Measurements from ENCODE around the gene VTCN1.
"Not testable (repeated sequence)": the region's sequence is repeated elsewhere in the genome, so short reads cannot be mapped to it uniquely, and the experiment has no call there.

The VTCN1 gene

DNA sequence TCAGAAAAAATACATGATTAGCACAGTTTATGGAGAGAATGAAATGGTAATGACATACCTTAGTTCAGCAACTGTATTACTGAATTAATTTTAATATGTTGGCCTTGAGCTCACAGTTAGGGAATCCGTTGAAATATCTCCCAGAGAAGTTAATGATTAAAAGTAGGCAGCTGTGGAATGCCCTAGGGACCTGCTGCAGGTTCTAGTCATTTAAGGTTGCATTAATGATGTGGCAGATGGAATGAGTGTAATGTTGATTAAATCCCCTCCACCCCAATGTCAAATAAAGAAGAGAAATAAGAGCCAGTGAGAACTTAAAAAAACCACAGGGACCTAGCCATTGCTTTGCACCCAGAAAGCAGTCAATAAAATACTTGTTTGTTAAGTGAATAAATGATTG is 48.8 kb downstream of the VTCN1 start:
- Mint-ChIP-seq H3K4me1 (no peaks in the 10 kb centered on the region), H3K4me3 (no peak overlapping the region), H3K36me3 (no peaks in the 10 kb centered on the region), H3K9me3 (no peaks in the 10 kb centered on the region), H3K27ac (no peak overlapping the region)
- ATAC-seq: no peak
- DNase-seq (ENCODE audit: low spot score in 2 of 2): no peak

GRCh38 chr1:117151305-117151704 is 59.4 kb downstream of the VTCN1 start:
- H3K27ac Mint-ChIP-seq; H3K9me3 Mint-ChIP-seq; H3K4me1 Mint-ChIP-seq; ATAC-seq; DNase-seq (ENCODE audit: low spot score in 2 of 2); H3K4me3 Mint-ChIP-seq; H3K36me3 Mint-ChIP-seq: not testable (repeated sequence)

DNA sequence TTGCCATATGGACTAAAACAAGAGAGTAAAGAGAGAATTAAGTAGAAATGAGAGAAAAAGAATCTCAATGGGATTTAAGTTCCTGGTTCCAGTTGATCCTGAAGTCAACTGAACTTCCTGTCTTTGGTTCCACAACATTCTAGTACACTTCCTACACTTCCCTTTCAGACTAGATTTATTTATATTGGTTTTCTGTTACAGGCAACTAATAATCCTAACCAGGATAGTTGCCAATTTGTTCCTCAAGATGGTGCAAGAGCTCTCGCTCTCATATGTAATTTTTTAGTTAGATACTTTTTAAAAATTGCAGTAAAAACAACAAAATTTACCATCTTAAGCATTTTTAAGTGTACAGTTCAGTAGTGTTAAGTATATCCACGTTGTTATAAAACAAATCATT is 60.4 kb downstream of the VTCN1 start:
- no peaks in the 10 kb centered on the region for H3K9me3 Mint-ChIP-seq
- H3K4me1 Mint-ChIP-seq: no peaks in the 10 kb centered on the region
- no peak overlapping the region for H3K27ac Mint-ChIP-seq
- no peak for DNase-seq (ENCODE audit: low spot score in 2 of 2)
- no peak overlapping the region for H3K4me3 Mint-ChIP-seq
- H3K36me3 Mint-ChIP-seq: no peaks in the 10 kb centered on the region
- ATAC-seq: no peak

DNA sequence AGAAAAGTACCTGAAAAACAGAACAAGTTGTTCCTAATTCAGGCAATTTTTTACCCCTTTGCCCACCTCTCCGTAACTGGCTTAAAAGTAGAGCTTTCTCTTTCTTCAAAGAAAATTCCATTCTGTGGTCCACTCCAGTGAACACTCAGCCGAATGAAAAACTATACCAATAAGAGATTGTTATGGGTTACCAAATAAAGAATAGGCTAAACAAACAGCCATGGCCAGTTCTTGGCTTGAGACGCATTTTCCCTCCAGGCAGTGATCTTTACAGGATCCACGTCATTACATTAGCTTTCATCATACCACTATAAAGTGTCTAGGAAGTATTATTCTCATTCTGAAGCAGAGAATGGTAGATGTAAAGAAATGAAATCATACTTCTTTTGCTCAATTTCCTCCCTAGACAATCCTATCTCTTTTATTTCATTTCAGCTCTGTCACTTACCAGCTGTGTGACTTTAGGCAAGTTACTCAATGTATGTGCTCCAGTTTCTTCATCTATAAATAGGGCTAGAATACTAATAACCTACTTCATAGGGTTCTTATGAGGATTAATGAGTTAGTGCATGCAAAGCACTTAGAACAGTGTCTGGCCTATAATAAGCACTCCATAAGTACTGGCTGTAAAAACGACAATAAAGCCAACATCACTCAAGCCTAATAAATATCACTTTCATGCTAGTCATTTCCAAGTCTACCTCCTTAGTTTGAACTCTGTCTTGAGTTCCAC is 62.7 kb downstream of the VTCN1 start:
- H3K27ac Mint-ChIP-seq: no peak overlapping the region
- DNase-seq (ENCODE audit: low spot score in 2 of 2): no peak
- H3K4me1 Mint-ChIP-seq: no peaks in the 10 kb centered on the region
- no peaks in the 10 kb centered on the region for H3K9me3 Mint-ChIP-seq
- no peak for ATAC-seq
- H3K4me3 Mint-ChIP-seq: no peak overlapping the region
- no peaks in the 10 kb centered on the region for H3K36me3 Mint-ChIP-seq

DNA sequence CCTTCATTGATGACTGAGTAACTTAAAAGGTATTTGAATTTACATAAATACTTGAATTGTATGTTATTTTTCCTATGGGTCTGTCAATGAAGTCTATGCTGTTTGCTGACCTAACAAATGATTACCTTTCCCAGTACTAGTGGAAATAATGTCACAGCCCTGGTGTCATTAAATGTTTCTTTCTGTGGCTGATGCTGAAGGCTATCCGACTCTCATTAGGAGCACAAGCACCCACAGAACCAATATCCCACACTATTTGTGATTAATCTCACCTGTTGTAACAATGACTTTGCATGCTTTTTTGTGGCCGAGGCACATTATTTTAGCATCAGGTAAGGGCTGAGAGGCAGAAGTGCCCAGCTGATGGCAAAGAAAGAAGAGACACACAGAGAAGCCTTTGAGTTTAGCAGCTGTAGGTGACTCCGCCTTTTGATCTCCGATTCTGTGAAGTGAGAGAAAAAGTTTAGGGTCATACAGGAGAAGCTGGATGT is 63.3 kb downstream of the VTCN1 start:
- Mint-ChIP-seq H3K36me3 (no peaks in the 10 kb centered on the region), H3K4me3 (no peak overlapping the region)

DNA sequence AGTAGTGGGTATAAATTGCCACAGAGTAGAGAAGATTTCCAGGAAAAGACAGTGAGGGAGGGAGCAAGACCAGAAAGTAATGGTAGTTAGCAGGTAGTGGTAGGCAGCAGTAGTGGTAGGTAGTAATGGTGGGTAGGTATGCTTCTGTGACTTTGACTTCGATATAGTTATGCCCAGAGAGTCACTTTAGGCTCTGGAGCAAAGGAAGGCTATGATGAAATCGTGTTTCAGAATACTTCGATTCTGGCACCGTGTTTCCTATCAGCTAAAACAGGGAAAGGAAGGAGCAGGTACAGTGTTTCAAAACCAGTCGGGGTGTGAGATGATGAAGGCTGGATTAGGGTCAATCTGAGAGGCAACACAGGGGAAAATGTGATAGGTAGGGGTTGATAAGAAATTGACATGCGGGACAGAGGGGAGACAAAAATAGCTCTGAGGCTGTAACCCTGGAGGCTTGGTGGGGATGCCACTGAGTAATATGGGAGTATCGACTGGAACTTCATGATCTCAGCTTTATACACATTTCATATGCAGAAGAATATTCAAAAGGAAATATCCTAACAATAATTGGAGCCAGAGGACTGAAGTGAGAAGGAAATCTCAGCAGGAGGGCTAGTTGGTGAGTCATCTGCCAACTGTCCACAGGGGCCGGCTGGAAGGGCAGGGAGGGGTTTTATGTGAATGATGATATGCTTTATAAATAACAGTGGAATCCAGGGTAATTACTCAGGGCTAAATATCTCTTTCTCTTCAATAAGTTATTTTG is 64.0 kb downstream of the VTCN1 start:
- Mint-ChIP-seq H3K36me3 (no peaks in the 10 kb centered on the region), H3K4me3 (no peak overlapping the region), H3K9me3 (no peaks in the 10 kb centered on the region), H3K27ac (no peak overlapping the region), H3K4me1 (no peaks in the 10 kb centered on the region)
- ATAC-seq: no peak
- no peak for DNase-seq (ENCODE audit: low spot score in 2 of 2)

More for the DNA sequence above, 63.3 kb downstream of the VTCN1 start:
- no peak for ATAC-seq
- no peaks in the 10 kb centered on the region for H3K9me3 Mint-ChIP-seq
- no peaks in the 10 kb centered on the region for H3K4me1 Mint-ChIP-seq
- no peak for DNase-seq (ENCODE audit: low spot score in 2 of 2)
- no peak overlapping the region for H3K27ac Mint-ChIP-seq

DNA sequence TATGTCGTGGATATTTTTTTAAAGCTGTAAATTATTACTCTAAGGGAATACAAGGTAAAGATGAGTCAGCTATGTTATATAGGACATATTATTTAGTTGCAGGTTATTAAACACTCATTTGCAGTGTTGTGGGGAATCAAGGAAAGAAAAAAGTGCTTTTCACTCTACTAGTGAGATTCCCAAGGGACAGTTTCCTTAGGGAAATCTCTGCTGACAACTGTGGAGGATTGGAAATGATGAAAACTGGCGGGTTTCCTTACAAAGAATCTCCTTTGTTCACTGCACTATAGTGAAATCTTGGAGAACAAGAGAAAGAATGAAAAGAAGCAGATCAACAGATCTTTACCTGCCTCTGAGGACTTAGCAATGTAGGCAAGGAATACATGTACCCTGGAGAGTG is 64.7 kb downstream of the VTCN1 start:
- no peak for ATAC-seq
- Mint-ChIP-seq H3K4me1 (no peaks in the 10 kb centered on the region), H3K36me3 (no peaks in the 10 kb centered on the region), H3K4me3 (no peak overlapping the region), H3K9me3 (no peaks in the 10 kb centered on the region), H3K27ac (no peak overlapping the region)
- no peak for DNase-seq (ENCODE audit: low spot score in 2 of 2)

- ATAC-seq (no peak), DNase-seq (ENCODE audit: low spot score in 2 of 2) (no peak)
- no peak overlapping the region for H3K27ac Mint-ChIP-seq
- H3K36me3 Mint-ChIP-seq: no peaks in the 10 kb centered on the region
- no peaks in the 10 kb centered on the region for H3K9me3 Mint-ChIP-seq
- no peak overlapping the region for H3K4me3 Mint-ChIP-seq
- H3K4me1 Mint-ChIP-seq: no peaks in the 10 kb centered on the region
These were observed 66.9 kb downstream of the VTCN1 start for GRCh38 chr1:117143871-117144270.

- no peaks in the 10 kb centered on the region for H3K4me1 Mint-ChIP-seq
- H3K4me3 Mint-ChIP-seq: no peak overlapping the region
- H3K9me3 Mint-ChIP-seq: no peaks in the 10 kb centered on the region
- no peak overlapping the region for H3K27ac Mint-ChIP-seq
- no peak for ATAC-seq
- no peaks in the 10 kb centered on the region for H3K36me3 Mint-ChIP-seq
- DNase-seq (ENCODE audit: low spot score in 2 of 2): no peak
These were observed 67.6 kb downstream of the VTCN1 start for GRCh38 chr1:117143172-117143571.

DNA sequence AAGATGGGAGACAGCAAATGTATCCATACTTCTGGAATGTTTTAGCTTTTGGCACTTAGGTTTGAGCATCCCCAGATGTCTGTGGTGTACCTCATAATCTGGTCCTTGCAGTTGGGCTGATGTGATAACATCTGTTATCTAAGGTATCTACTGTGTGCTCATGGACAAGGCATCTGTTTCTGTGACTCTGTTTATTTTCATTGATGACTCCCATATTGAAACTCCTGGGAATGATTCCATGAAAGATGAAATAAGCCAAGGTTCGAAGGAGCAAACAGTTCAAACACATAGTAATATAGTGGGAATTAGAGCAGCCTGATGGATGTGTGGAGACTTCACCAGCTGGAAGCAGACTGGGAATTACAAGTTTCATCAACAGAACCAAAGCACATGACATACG is 68.5 kb downstream of the VTCN1 start:
- H3K9me3 Mint-ChIP-seq: no peaks in the 10 kb centered on the region
- H3K4me1 Mint-ChIP-seq: no peaks in the 10 kb centered on the region
- no peak overlapping the region for H3K27ac Mint-ChIP-seq
- DNase-seq (ENCODE audit: low spot score in 2 of 2): no peak
- no peak overlapping the region for H3K4me3 Mint-ChIP-seq
- no peak for ATAC-seq
- no peaks in the 10 kb centered on the region for H3K36me3 Mint-ChIP-seq

DNA sequence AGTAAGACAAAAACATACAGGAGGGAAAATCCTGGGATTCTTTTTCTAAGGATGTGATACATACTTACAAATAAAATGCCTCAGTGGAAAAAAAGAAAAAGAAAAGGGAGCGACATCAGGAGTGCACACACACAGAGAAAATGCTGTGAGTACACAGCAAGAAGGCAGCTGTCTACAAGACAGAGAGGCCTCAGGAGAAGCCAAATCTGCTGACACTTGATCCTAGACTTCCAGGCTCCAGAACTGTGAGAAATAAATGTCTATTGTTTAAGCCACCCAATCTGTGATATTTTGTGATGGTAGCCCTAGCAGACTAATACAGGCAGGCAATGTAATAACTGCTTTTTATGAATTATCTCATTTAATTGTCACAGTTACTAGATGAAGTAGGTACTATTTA is 72.2 kb downstream of the VTCN1 start:
- Mint-ChIP-seq H3K4me3 (no peak overlapping the region), H3K4me1 (no peaks in the 10 kb centered on the region), H3K9me3 (no peaks in the 10 kb centered on the region), H3K36me3 (no peaks in the 10 kb centered on the region), H3K27ac (no peak overlapping the region)
- DNase-seq (ENCODE audit: low spot score in 2 of 2) (no peak), ATAC-seq (no peak)

GRCh38 chr1:117138106-117138505 is 72.6 kb downstream of the VTCN1 start:
- H3K36me3 Mint-ChIP-seq: no peaks in the 10 kb centered on the region

GRCh38 chr1:117137281-117137855 is 73.4 kb downstream of the VTCN1 start:
- no peaks in the 10 kb centered on the region for H3K9me3 Mint-ChIP-seq
- no peak overlapping the region for H3K4me3 Mint-ChIP-seq
- H3K36me3 Mint-ChIP-seq: no peaks in the 10 kb centered on the region
- no peaks in the 10 kb centered on the region for H3K4me1 Mint-ChIP-seq
- no peak for ATAC-seq
- H3K27ac Mint-ChIP-seq: no peak overlapping the region
- no peak for DNase-seq (ENCODE audit: low spot score in 2 of 2)

More at GRCh38 chr1:117138106-117138505, 72.6 kb downstream of the VTCN1 start:
- Mint-ChIP-seq H3K4me3 (no peak overlapping the region), H3K4me1 (no peaks in the 10 kb centered on the region), H3K9me3 (no peaks in the 10 kb centered on the region), H3K27ac (no peak overlapping the region)
- DNase-seq (ENCODE audit: low spot score in 2 of 2) (no peak), ATAC-seq (no peak)

DNA sequence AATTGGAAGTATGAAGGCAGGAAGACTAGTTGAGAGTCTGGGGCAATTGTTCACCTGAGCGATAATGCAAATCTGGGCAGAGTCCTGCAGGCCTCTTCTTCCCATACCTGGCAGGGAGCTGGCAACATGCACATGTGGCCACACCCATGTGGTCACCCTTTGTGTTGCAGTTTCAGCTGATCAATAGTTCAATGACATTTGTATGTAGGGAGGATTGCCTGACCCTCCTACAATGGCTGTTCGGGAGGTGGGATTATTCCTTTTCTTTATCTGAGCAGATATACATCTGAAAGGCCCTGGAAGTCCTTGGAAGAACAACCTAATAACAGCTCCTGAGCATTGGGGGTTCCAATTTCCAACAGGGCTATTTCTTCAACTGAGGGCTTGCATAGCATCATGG is 74.0 kb downstream of the VTCN1 start:
- ATAC-seq: no peak
- no peak for DNase-seq (ENCODE audit: low spot score in 2 of 2)
- Mint-ChIP-seq H3K27ac (no peak overlapping the region), H3K9me3 (no peaks in the 10 kb centered on the region), H3K36me3 (no peaks in the 10 kb centered on the region), H3K4me3 (no peak overlapping the region), H3K4me1 (no peaks in the 10 kb centered on the region)

DNA sequence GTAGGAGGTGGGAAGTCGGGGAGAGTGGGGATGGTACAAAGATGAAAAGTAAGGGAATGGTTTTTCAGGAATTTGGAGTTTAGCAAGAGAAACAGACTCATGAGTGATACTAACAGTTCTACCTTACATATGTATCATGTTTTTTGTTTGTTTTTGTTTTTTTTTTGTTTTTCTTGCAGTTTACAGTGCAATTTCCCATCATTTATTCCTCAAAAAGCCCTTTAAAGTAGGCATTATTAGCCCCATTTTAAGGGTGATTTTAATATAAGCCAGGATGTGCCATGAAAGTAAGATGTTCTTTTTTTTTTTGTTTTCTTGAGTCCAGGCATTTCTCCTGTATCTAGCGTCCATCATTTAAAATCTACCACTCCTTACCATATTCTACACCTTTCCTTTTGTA is 75.4 kb downstream of the VTCN1 start:
- Mint-ChIP-seq H3K4me1 (no peaks in the 10 kb centered on the region), H3K9me3 (no peaks in the 10 kb centered on the region), H3K27ac (no peak overlapping the region), H3K4me3 (no peak overlapping the region), H3K36me3 (no peaks in the 10 kb centered on the region)
- DNase-seq (ENCODE audit: low spot score in 2 of 2) (no peak), ATAC-seq (no peak)

GRCh38 chr1:117130526-117130925 is 80.2 kb downstream of the VTCN1 start:
- ATAC-seq (no peak), DNase-seq (ENCODE audit: low spot score in 2 of 2) (no peak)
- no peaks in the 10 kb centered on the region for H3K9me3 Mint-ChIP-seq
- no peak overlapping the region for H3K4me3 Mint-ChIP-seq
- H3K4me1 Mint-ChIP-seq: no peaks in the 10 kb centered on the region
- no peak overlapping the region for H3K27ac Mint-ChIP-seq
- H3K36me3 Mint-ChIP-seq: no peaks in the 10 kb centered on the region
